NK-92 (cell line): ENCODE data around the gene OR10AG1.

Experiments
- DNase-seq: peaks from one replicate; lab custom pipeline; 2025; ENCODE audit not compliant: unreplicated experiment; lab: John Stamatoyannopoulos, UW

Gene OR10AG1

GRCh38 chr11:55969845-55970244, at the start of gene OR10AG1:
TSS of gene OR10AG1 (minus strand) at chr11:55969945. CDS start at chr11:55969907, 38 bp downstream.
- DNase-seq = no peak

- no peak for DNase-seq
Measured at GRCh38 chr11:56013805-56014204, 44.1 kb upstream of the OR10AG1 start.

- DNase-seq = no peak
Measured at GRCh38 chr11:56010716-56011115, 41.0 kb upstream of the OR10AG1 start.

- DNase-seq = no peak
Measured at GRCh38 chr11:55994525-55994924, 24.8 kb upstream of the OR10AG1 start, which contains the start of gene OR5F1. TSS of gene OR5F1 (minus strand) at chr11:55994625. CDS start at chr11:55994625, 0 bp downstream.

- no peak for DNase-seq
Measured at GRCh38 chr11:55970935-55971334, 1.2 kb upstream of the OR10AG1 start.

DNA sequence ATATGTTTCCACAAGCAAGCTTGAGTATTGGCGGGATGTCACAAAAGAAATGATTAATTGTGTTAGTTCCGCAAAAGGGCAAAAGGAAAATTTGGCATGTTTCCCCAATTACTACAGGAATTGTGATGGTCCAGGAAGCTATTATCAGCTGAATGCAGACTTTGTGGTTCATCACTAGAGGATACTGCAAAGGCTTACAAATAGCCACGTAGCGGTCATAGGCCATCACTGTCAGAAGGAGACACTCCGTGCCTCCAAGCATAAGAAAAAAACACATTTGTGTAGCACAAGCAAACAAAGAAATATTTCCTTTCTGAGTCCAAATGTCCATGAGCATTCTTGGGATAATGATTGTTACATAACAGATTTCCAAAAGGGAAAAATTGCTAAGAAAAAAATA, 1.8 kb downstream of the OR10AG1 start:
- DNase-seq = no peak

- no peak for DNase-seq
Measured at GRCh38 chr11:55966391-55966790, 3.4 kb downstream of the OR10AG1 start.

- DNase-seq = no peak
Measured at GRCh38 chr11:55956521-55956920, 13.2 kb downstream of the OR10AG1 start.

- no peak for DNase-seq
Measured at GRCh38 chr11:55949330-55949729, 20.4 kb downstream of the OR10AG1 start.

- no peak for DNase-seq
Measured at GRCh38 chr11:55942785-55943392, 26.9 kb downstream of the OR10AG1 start.

- DNase-seq = no peak
Measured at GRCh38 chr11:55936300-55936699, 33.4 kb downstream of the OR10AG1 start, which contains the start of gene OR5I1. TSS of gene OR5I1 (minus strand) at chr11:55936400. CDS start at chr11:55936400, 0 bp downstream.

GRCh38 chr11:55920537-55920936, 49.2 kb downstream of the OR10AG1 start:
- DNase-seq = no peak
